ENCODE results near the gene SPATA31D4. TPM values are rescaled to one million over a fixed set of nuclear protein-coding genes. Genes with fewer than 3 reads are reported as not detected.

SPATA31D4 gene
- total RNA-seq, 1 experiment from 2014 or later: not detected

DNA sequence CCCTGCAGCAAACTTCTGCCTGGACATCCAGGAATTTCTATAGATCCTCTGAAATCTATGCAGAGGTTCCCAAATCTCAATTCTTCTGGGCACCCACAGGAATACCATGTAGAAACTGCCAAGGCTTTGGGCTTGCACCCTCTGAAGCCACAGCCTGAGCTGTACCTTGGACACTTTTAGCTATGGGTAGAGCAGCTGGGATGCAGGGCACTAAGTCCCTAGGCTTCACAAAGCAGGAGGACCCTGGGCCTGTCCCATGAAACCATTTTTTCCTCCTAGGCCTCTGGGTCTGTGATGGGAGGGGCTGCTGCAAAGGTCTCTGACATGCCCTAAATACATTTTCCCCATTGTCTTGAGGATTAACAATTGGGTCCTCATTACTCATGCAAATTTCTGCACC is 27.4 kb downstream of the SPATA31D4 start:
- DNase-seq (ENCODE audit: extremely low read depth, low read depth): no peak

DNA sequence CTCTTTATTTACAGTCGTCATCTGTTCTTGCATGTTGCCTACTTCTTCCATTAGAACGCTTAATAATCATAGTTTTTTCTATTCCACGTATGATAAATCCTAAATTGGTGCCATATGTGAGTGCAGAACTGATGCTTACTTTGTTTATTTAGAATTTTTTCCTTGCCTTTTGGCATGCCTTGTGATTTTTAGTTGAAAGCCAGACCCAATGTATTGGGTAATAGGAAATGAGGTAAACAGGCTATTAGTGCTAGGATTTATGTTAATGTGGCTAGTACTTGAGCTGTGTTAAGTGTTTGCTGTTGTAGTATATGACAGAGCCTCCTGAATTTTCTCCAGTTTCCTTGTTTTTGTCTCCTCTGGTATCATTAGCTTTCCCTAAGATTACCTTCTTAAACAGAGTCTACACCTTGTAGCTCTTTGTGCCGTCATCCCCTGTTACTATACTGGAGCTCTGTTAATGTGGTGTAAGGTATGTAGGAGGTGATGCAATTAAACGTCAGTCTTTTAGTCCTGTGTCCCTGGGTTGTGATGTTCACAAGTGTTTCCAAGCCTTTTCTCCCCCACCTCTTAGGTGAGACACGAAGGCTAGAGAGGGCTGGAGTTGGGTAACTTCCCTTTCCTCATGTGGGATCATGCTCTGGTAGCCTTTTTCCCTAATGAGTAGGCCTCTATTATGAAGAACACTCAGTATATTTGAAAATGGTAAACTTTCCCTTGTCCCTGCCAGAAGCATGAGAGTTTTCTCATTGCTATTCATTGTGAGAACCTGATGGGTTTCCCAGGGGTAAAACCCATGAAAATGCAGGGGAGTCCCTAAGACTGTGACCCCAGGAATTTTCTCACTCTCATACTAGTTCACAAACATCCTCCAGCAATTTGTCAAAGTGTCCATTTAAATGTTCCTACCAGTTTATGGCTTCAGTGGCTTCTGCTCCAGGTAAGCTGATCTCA is 36.3 kb downstream of the SPATA31D4 start:
- DNase-seq (ENCODE audit: extremely low read depth, low read depth): no peak

- no peak for DNase-seq (ENCODE audit: extremely low read depth, low read depth)
Observed at GRCh38 chr9:81968026-81968425, 39.8 kb downstream of the SPATA31D4 start.

DNA sequence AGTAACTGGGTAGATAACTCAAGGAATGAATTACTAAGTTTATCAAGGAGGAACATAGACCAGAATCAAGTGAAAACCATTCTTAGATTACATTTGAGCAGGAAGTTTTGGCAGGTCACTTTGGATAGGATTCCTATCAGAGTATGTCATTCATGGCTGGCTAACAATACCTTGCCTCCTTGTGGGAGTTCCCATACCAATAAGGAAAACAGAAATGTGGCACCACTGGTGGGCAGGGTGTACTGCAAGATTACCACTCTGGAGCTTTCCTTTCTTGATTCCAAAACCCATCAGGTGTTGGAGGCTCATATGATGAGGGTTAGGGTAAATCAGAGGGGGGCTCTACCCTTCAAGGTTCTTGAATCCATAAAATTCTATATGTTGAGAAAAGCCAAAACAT is 41.7 kb downstream of the SPATA31D4 start:
- DNase-seq (ENCODE audit: extremely low read depth, low read depth): no peak

DNA sequence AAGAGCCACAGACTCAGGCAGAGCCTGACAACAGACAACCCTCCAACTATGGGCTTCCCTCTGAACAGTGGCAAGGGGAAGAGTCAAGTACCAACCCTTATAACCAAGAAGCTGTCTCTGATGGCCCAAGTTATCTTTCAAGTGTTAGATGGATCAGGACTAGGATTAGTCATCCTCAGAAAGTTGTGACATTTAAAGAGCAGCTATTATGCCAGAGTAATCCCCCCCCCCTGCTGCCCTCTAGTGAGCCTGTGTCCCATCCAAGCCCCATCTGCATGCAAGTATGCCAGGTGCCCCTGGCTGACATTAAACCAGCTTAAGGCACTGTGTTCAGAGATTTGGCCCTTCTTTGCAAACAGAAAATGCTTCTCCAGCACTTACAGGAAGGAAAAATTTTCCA is 43.5 kb downstream of the SPATA31D4 start:
- DNase-seq (ENCODE audit: extremely low read depth, low read depth): no peak

- no peak for DNase-seq (ENCODE audit: extremely low read depth, low read depth)
Observed at GRCh38 chr9:81974764-81975163, 46.5 kb downstream of the SPATA31D4 start.

- no peak for DNase-seq (ENCODE audit: extremely low read depth, low read depth)
Observed at GRCh38 chr9:81976351-81976750, 48.1 kb downstream of the SPATA31D4 start.

DNA sequence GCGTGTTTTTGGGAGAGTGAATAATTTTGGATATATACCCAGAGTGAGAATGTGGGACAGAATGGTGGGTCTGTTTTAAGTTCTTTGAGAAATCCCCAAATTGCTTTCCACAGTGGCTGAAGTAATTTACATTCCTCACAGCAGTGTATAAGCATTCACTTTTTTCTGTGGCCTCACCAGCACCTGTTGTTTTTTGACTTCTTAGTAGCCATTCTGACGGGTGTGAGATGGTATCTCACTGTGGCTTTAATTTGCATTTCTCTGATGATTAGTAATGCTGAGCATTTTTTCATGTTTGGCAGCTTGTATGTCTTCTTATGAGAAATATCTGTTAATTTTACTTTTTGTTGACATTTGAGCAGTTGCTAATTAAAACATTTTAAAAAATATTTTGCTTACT is 51.0 kb downstream of the SPATA31D4 start:
- DNase-seq (ENCODE audit: extremely low read depth, low read depth): no peak

DNA sequence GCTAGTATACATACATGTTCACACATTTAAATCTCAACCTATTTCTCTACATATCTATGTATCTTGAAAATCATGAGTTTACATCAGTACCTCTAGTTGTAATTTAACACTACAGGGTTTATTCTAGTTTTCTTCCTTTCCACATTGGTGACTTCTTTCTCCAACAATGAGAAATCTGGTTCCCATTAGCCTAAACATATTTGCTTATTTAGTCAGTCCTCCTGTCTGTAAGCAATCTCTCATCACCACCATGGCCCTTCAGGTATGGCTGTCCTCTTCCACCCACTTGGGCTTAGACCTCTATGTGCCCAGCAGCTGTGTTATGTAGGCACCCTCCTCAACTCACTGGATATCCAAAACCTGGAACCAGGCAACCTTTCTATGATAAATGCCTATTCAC is 52.3 kb downstream of the SPATA31D4 start:
- DNase-seq (ENCODE audit: extremely low read depth, low read depth): no peak

DNA sequence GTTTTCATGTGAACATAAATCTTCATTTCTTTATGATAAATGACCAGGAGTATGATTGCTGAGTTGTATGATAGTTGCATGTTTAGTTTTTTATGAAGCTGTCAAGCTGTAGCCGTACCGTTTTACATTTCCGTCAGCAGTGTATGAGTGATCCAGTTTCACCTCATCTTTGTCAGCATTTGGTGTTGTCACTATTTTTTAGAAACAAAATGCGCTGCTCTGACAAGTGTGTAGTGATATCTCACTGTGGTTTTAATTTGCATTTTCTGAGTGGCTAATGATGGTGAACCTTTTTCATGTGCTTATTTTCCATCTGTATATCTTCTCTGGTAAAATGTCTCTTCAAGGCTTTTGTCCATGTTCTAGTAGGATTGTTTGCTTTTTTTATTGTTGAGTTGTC is 53.7 kb downstream of the SPATA31D4 start:
- no peak for DNase-seq (ENCODE audit: extremely low read depth, low read depth)

Small RNA genes within 50 kb of the gene (small RNA-seq; reads per million reads assigned to genes)
- gene RF00189 (0 to 0.64 reads per million in 2 experiments), gene RNA5SP287 (0 reads per million in 2 experiments)

Other genes starting within 250 kb of the SPATA31D4 start
- gene TLE1, start 238.9 kb upstream of the SPATA31D4 start, total RNA-seq (2014; rRNA removed; shearing (Covaris generic)): 7.3 and 9.8 TPM in 2 replicates
- gene SPATA31D3, start 15.1 kb downstream of the SPATA31D4 start, total RNA-seq (2014; rRNA removed; shearing (Covaris generic)): not detected in 2 replicates
- not detected in 2 replicates for gene SPATA31D1, start 60.3 kb downstream of the SPATA31D4 start, total RNA-seq (2014; rRNA removed; shearing (Covaris generic))